Posterior cingulate gyrus (tissue), 11 donors: ENCODE measurements around the gene GPD1L.

Experiments
- DNase-seq, 10 donors: peaks; one replicate each; pipeline versions ENCODE4 v3.0.0 to v3.0.0-alpha.2; 2020 to 2021; ENCODE audit warnings: mixed read lengths in 3 of 10
- intact Hi-C: fragments of 100-400 bp; cut with DNase I; formaldehyde crosslinking; loops from one replicate; pipeline ENCODE4 v1.15.1; 2023

GPD1L gene

GRCh38 chr3:32132706-32133105, 26.3 kb downstream of the GPD1L start:
- intact Hi-C loops: no loop called here
- DNase-seq: no peak

- DNase-seq: no peak
- intact Hi-C loops: no loop called here
These were observed 30.3 kb downstream of the GPD1L start for GRCh38 chr3:32136703-32137102.

DNA sequence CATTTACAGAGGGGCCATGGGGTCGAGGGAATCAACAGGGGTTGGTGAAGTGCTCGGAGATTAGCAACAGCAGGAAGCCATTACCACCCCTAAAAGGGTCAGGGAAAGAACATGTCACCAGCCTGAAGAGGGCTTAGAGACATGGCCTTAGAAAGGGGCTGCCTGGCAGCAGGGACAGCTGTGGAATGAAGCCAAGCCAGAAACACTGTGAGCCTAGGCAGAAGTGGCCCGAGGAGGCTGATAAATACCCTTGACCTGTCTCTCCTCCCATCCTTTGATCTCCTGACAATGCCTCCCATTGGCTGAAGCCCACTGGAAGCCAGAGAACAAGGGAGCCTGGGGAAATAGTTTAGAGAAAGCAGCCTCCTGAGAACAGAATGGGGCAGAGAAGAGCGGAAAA, 31.4 kb downstream of the GPD1L start:
- DNase-seq: no peak
- intact Hi-C loops: no loop called here

GRCh38 chr3:32138545-32139104, 32.2 kb downstream of the GPD1L start:
- DNase-seq: no peak
- intact Hi-C loops: no loop called here

DNA sequence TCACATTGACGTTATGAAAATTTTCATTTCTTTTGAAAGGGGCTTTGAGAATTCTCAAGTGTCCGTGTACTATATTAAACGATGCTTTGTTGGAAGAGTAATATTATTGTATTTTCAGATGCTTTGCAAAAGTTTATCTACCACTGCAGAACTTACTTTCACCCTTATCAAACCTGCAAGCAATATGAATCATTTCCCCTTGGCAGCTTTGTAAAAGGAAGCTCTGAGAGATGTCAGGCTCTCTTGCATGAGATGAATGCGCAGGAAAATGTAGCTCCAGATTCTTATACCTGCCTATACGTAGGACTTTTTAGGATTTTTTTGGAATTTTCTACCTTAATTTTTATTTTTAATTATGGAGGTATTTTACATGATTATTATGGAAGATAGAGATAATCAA, 34.5 kb downstream of the GPD1L start:
- intact Hi-C loops: no loop called here

DNA sequence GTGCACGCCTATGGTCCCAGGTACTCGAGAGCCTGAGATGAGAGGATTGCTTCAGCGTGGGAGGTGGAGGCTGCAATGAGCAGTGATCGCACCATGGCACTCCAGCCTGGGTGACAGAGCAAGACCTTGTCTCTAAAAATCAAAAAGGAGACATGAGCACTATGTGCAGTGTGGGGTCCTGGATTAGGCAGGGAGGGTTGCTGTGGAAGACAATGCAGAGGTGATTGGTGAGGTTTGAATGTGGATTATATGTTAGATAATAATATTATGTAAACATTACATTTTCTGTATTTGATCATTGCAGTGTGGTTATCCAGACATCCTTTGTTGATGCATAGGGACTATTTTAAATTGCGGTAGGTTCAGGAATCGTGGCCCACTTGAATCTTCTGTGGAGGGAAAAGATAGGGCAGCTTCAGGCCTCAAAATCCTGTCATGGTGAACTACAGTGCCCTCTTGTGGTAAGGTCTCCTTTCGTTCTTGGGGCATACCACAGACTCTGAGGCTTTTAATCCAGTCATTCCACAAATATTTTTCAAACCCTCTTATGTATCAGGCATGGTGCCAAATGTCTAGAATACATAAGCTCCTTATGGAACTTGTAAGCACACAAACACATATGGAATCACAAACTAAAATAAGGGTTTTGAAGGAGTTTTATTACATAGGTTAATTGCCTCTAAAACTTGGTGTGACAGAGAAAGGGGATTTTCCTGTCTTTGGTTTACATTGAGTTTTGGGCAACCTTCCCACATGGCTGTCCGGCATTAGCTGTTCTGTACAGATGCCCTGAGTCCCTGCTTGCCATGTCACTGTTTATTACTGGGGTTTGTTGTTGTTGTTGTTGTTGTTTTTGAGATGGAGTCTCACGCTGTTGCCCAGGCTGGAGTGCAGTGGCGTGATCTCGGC, 37.7 kb downstream of the GPD1L start:
- intact Hi-C loops: loop anchor here (2.0 kb wide), 1 partner anchor 125 kb away; no protein-coding TSS in a partner anchor
- peak in 4 of 10 donors; percentile 29 to 55 (median 43) for DNase-seq

More for the DNA sequence above, 34.5 kb downstream of the GPD1L start:
- no peak for DNase-seq

DNA sequence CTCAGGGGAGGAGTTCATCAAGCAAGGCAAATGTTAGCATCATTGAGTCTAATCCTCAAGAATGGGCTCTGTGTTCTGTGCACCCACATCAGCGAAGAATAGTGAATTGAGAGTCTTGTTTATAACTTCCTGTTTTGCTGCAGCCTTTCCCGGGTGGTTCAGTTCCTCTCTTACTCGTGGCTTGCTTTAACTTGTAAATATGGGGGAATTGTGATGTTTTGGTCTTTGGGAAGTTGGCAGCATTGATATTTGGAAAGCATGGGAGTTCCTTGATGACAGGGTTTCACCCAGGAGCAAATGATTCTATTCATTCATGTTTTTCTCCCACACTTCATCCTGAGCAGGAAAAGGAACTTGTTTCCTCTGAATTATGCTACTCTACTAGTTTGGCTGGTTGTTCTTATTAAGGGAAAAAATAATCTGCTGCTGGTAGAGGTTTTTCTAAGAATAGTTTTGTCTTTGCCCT, 40.4 kb downstream of the GPD1L start:
- DNase-seq: peak in 1 of 10 donors; percentile 19
- intact Hi-C loops: loop anchor here (5.0 kb wide), 1 partner anchor 39 kb away; the partner anchor contains the start of gene GPD1L

DNA sequence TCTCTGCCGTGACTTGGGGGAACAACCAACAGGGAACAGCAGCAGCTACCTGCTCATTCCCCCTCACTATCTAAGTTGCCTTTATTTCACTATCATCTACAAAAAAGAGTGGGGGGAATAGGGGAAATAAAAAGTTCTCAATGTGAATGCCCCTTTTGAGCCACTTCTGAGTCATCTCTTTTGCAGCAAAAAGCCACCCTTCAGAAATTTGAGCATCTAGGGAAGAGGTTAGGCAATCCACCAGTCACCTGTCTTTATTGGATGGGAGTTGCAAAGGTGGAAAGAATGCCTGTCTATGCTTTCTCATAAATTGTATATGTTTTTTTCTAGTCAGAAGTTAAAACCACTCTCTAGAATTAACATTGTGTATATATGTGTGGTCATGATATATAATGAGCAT, 41.1 kb downstream of the GPD1L start:
- intact Hi-C loops: loop anchor here (5.0 kb wide), 1 partner anchor 40 kb away; the partner anchor contains the start of gene GPD1L
- DNase-seq: no peak

- DNase-seq: no peak
These were observed 41.5 kb downstream of the GPD1L start for GRCh38 chr3:32147933-32148332.

GRCh38 chr3:32148351-32148750, 41.9 kb downstream of the GPD1L start:
- no peak for DNase-seq
- intact Hi-C loops: loop anchor here (5.0 kb wide), 1 partner anchor 41 kb away; the partner anchor contains the start of gene GPD1L

More at GRCh38 chr3:32147933-32148332, 41.5 kb downstream of the GPD1L start:
- intact Hi-C loops: loop anchor here (5.0 kb wide), 1 partner anchor 41 kb away; the partner anchor contains the start of gene GPD1L

DNA sequence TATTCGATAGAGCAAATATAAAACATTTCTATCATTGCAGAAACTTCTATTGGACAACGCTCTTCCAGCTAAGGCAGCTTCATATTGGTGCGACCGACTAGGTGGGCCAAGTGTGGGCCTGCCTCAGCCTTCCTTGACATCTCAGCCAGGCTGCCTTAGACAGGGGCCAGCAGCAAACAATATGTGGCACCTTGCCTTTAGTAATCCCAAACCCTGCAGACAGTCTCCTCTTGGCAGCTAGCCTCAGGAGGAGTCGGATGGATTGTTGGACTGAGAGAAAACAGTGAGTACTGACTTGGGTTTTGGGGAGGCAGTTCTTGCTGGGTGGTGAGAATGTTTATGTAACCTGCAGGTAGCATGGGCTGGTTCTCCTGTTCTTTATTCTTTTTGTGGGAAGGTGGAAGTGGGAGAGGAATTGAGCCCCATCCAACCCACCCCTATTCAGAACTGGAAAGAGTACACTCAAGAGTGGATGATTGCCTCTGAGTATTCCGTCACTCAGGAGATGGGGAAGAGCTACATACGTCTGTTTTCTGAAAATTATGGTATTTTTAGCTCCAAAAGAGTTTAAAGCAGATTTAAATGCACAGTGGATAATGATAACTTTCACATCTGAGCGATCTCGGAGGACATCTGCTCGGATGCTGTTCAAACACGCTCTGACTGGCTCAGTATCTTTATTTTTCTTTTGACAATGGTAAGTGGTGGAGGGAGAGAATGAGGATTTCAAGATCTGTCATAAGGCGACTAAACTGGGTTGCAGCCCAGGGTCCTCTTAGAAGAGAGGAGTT, 47.2 kb downstream of the GPD1L start:
- no peak for DNase-seq
- intact Hi-C loops: no loop called here

DNA sequence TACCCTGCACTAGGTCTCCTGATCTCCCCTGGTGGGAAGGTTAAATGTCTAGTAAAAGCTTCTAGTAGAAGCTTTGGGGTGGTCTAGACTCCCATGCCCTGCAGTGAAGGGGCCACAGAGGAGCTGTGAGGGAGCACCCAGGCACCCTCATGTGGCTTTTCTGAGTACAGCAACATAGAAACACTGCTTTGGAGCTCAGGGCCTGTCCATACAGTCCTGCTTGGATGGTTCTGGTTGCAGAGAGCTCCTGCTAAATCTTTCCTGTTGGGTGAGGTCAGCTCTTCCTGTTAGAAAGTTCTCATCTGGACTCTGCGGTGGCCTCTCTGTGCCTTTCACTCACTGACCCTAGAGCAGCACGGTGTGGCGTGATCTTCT, 47.8 kb downstream of the GPD1L start:
- intact Hi-C loops: no loop called here
- no peak for DNase-seq

DNA sequence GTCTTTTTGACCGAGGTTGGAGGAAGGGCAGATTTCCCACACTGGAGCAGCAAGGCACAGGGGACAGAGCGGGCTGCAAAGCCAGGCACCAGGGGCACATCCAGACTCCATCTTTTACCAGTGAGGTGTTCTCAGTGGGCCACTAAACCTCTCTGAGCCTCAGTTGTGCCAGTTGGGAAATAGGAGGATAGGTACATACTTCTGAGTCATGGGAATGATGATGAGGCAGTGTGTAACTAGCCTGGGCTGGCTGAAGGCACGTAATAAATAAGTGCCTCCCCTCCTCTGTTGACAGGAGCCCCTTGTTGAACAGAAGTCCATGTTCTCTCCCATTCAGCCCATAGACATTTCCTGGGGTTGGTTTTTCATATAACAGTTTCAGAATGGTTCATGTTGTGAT, 48.7 kb downstream of the GPD1L start:
- no peak for DNase-seq
- intact Hi-C loops: no loop called here

- intact Hi-C loops: no loop called here
These were observed 51.3 kb downstream of the GPD1L start for GRCh38 chr3:32157600-32158264.

DNA sequence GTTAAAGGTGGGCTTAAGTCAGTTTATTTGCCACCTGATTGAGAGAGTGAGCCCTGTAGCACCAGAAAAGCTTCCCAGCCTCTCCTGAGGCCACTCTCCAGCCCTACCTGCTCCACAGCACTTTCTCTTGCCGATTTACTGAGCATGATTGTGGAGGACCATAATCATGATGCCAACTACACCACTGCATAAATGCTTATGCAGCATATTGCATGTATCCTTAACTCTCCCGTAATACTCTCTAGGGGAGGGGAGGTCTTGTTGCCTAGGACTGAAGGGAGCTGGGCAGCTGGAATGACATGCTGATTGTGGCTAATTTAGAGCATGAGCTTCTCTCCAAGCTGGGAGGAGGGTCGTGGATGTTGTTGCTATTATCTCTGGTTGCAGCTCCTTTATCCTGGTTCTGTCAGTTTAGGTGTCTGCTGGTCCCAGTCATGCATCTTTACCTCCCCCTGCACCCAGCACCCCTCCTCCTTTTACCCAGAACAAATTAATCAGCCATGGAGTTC, 54.3 kb downstream of the GPD1L start:
- intact Hi-C loops: no loop called here
- DNase-seq: no peak

More at GRCh38 chr3:32157600-32158264, 51.3 kb downstream of the GPD1L start:
- no peak for DNase-seq

DNA sequence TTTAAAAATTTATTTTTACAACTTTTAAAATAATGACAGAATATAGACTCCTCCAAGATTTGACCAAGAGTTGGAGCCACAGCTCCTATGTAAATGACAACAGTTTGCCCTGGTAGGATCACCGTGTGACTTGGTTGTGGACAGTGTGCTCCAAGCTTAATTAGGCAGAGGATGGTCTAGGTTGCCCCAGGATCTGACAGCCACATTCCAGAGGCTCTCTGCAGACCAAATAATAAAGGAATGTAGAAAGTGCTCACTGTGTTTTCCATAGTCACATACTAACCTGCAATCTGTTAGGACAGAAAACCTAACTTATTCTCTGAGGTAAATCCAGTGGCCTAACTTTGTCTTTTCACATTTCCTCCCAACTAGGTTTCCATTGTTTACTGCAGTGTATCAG, 59.0 kb downstream of the GPD1L start:
- intact Hi-C loops: no loop called here
- DNase-seq: no peak

- intact Hi-C loops: no loop called here
- DNase-seq: no peak
These were observed 60.2 kb downstream of the GPD1L start for GRCh38 chr3:32166654-32167053.

DNA sequence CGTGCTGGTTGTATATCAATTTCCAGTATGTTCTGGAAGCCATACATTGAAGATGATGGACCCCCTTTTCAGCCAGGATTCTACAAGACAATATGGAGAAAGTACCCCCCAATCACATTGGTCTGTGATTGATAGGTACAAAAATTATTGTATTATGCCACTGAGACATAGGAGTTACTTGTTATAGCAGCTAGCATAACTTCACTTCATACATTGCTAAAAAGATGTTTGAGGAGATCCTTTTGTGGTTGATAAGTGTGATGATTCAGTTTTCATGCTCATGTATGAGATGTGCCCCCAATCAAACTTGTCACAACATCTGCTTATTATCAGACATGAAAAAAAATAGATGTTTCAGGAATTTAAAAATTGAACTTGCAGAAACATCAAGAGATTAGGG, 66.0 kb downstream of the GPD1L start:
- intact Hi-C loops: no loop called here
- DNase-seq: no peak

- intact Hi-C loops: loop anchor here (5.0 kb wide), 1 partner anchor 167 kb away; no protein-coding TSS in a partner anchor
These were observed 69.3 kb downstream of the GPD1L start for GRCh38 chr3:32175607-32176197.

More at GRCh38 chr3:32175607-32176197, 69.3 kb downstream of the GPD1L start:
- no peak for DNase-seq
